SK-N-SH (cell line): ENCODE data around the gene ARL6IP5.

ENCODE experiments used
- CTCF ChIP-seq: fragments of 200-600 bp; sonication (generic); IDR thresholded peaks from 2 replicates; pipeline ENCODE4 v1.6.1; 2017; ENCODE audit warnings: antibody characterized with exemption, mild to moderate bottlenecking, moderate library complexity
- ELF1 ChIP-seq: IDR thresholded peaks from 2 replicates; pipeline ENCODE4 v1.4.0; 2012
- EP300 ChIP-seq, 2 experiments: IDR thresholded peaks; 2 replicates each; pipeline versions ENCODE4 v1.4.0 to v1.6.1; 2012; ENCODE audit warnings: borderline replicate concordance in 1 of 2, low read depth in 1 of 2, low read length in 1 of 2
- JUND ChIP-seq: IDR thresholded peaks from 2 replicates; pipeline ENCODE4 v1.4.0; 2012
- RAD21 ChIP-seq: IDR thresholded peaks from 2 replicates; pipeline ENCODE4 v1.6.1; 2012; ENCODE audit warnings: mild to moderate bottlenecking, low read length
- RCOR1 ChIP-seq: fragments of 150-350 bp; IDR thresholded peaks from 2 replicates; pipeline ENCODE4 v1.6.1; 2017; ENCODE audit warnings: antibody characterized with exemption, low read length
- SIN3A ChIP-seq: IDR thresholded peaks from 2 replicates; pipeline ENCODE4 v1.6.1; 2012; ENCODE audit warnings: low read depth, mild to moderate bottlenecking, low read length, moderate library complexity, borderline replicate concordance
- TAF1 ChIP-seq: IDR thresholded peaks from 2 replicates; pipeline ENCODE4 v1.6.1; 2012; ENCODE audit warnings: low read depth, mild to moderate bottlenecking, low read length, moderate library complexity, borderline replicate concordance
- USF2 ChIP-seq: fragments of 150-350 bp; IDR thresholded peaks from 2 replicates; pipeline ENCODE4 v1.6.1; 2017; ENCODE audit warnings: antibody characterized with exemption, low read length, low read depth, borderline replicate concordance
- ZBTB33 ChIP-seq: IDR thresholded peaks from 2 replicates; pipeline ENCODE4 v1.4.0; 2012; ENCODE audit warnings: low read depth, borderline replicate concordance
- TF ChIP-seq, protein P1 (sequence below): IDR thresholded peaks from 2 replicates; pipeline ENCODE4 v1.4.0; 2012; ENCODE audit warnings: low read depth

GRCh38 chr3:69119681-69120080, 34.9 kb downstream of the ARL6IP5 start:
- TF ChIP-seq CTCF (no peak), ZBTB33 (no peak), RAD21 (no peak), JUND (no peak), USF2 (no peak), EP300 (IDR thresholded peaks at IDR 0.05; ENCODE audit: borderline replicate concordance in 1 of 2, low read depth in 1 of 2, low read length in 1 of 2) (no peak), ELF1 (no peak), TAF1 (no peak), SIN3A (no peak), RCOR1 (no peak)
- TF ChIP-seq, protein P1, sequence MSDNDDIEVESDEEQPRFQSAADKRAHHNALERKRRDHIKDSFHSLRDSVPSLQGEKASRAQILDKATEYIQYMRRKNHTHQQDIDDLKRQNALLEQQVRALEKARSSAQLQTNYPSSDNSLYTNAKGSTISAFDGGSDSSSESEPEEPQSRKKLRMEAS = no peak
